ENCODE results near the gene HMX1.

Gene HMX1

GRCh38 chr4:8882239-8882638 lies 10.6 kb upstream of the HMX1 start:
- no peak overlapping the region for H3K27ac ChIP-seq (replicated peaks)
- TF ChIP-seq SPI1 (IDR thresholded peaks at IDR 0.05; ENCODE audit: borderline replicate concordance, low read depth): no peak
- no peak for TF ChIP-seq POLR2AphosphoS5 (IDR thresholded peaks at IDR 0.05; ENCODE audit: low read depth)
- no peak for TF ChIP-seq REST (IDR thresholded peaks at IDR 0.05; ENCODE audit: insufficient replicate concordance, low read depth)
- TF ChIP-seq CTCF (IDR thresholded peaks at IDR 0.05; ENCODE audit: insufficient read depth, low read length): no peak
- TF ChIP-seq GABPA (IDR thresholded peaks at IDR 0.05; ENCODE audit: low read depth): no peak
- DNase-seq (ENCODE audit: low read depth in 1 of 2, low spot score in 1 of 2): no peak
- peaks cover 6% of the 10 kb centered on the region for H3K27me3 ChIP-seq (ENCODE audit: insufficient read depth, poor library complexity, severe bottlenecking)
- H3K4me3 ChIP-seq (replicated peaks; ENCODE audit: insufficient read depth, low read length): no peak overlapping the region

GRCh38 chr4:8880851-8881250 lies 9.2 kb upstream of the HMX1 start:
- DNase-seq (ENCODE audit: low read depth in 1 of 2, low spot score in 1 of 2): no peak

GRCh38 chr4:8879574-8879973 lies 7.9 kb upstream of the HMX1 start:
- no peak overlapping the region for H3K27ac ChIP-seq (replicated peaks)
- no peak overlapping the region for H3K4me3 ChIP-seq (replicated peaks; ENCODE audit: insufficient read depth, low read length)
- peaks cover 22% of the 10 kb centered on the region for H3K27me3 ChIP-seq (ENCODE audit: insufficient read depth, poor library complexity, severe bottlenecking)
- no peak for DNase-seq (ENCODE audit: low read depth in 1 of 2, low spot score in 1 of 2)
- TF ChIP-seq REST (IDR thresholded peaks at IDR 0.05; ENCODE audit: insufficient replicate concordance, low read depth): no peak
- TF ChIP-seq CTCF (IDR thresholded peaks at IDR 0.05; ENCODE audit: insufficient read depth, low read length): no peak
- TF ChIP-seq POLR2AphosphoS5 (IDR thresholded peaks at IDR 0.05; ENCODE audit: low read depth): no peak
- no peak for TF ChIP-seq GABPA (IDR thresholded peaks at IDR 0.05; ENCODE audit: low read depth)
- TF ChIP-seq SPI1 (IDR thresholded peaks at IDR 0.05; ENCODE audit: borderline replicate concordance, low read depth): no peak

More at GRCh38 chr4:8880851-8881250, 9.2 kb upstream of the HMX1 start:
- Histone ChIP-seq H3K27ac (replicated peaks) (no peak overlapping the region), H3K4me3 (replicated peaks; ENCODE audit: insufficient read depth, low read length) (no peak overlapping the region), H3K27me3 (ENCODE audit: insufficient read depth, poor library complexity, severe bottlenecking) (peaks cover 16% of the 10 kb centered on the region)
- no peak for TF ChIP-seq GABPA (IDR thresholded peaks at IDR 0.05; ENCODE audit: low read depth)
- no peak for TF ChIP-seq SPI1 (IDR thresholded peaks at IDR 0.05; ENCODE audit: borderline replicate concordance, low read depth)
- no peak for TF ChIP-seq POLR2AphosphoS5 (IDR thresholded peaks at IDR 0.05; ENCODE audit: low read depth)
- no peak for TF ChIP-seq REST (IDR thresholded peaks at IDR 0.05; ENCODE audit: insufficient replicate concordance, low read depth)
- no peak for TF ChIP-seq CTCF (IDR thresholded peaks at IDR 0.05; ENCODE audit: insufficient read depth, low read length)
